HepG2 (cell line): ENCODE measurements around the gene MVK. TPM values are rescaled to one million over a fixed set of nuclear protein-coding genes. Genes with fewer than 3 reads are reported as not detected.

Experiments
- ERF ChIP-seq: IDR thresholded peaks from 2 replicates; pipeline ENCODE4 v1.6.1; 2018; ENCODE audit warnings: missing biosample characterization, missing genetic modification reagents
- FOSL2 ChIP-seq: sonication (generic); formaldehyde crosslinking; IDR thresholded peaks from 2 replicates; pipeline ENCODE4 v1.4.0; 2020; ENCODE audit warnings: missing genetic modification reagents
- HNF4A ChIP-seq: sonication (generic); formaldehyde crosslinking; IDR thresholded peaks from 2 replicates; pipeline ENCODE4 v1.4.0; 2020; ENCODE audit warnings: missing genetic modification reagents
- ISL2 ChIP-seq: sonication (generic); formaldehyde crosslinking; IDR thresholded peaks from 2 replicates; pipeline ENCODE4 v1.5.0; 2020; ENCODE audit warnings: missing genetic modification reagents
- REPIN1 ChIP-seq: sonication (generic); formaldehyde crosslinking; IDR thresholded peaks from 2 replicates; pipeline ENCODE4 v1.8.0; 2022; ENCODE audit warnings: missing genetic modification reagents, low read depth, mild to moderate bottlenecking, borderline replicate concordance
- YY1 ChIP-seq: IDR thresholded peaks from 2 replicates; pipeline ENCODE4 v1.6.1; 2011; ENCODE audit warnings: low read length, low read depth, moderate library complexity, mild to moderate bottlenecking; ENCODE audit not compliant: insufficient read depth, insufficient replicate concordance
- ZFP90 ChIP-seq: sonication (generic); formaldehyde crosslinking; IDR thresholded peaks from 2 replicates; pipeline ENCODE4 v1.8.0; 2022; ENCODE audit warnings: missing genetic modification reagents, mild to moderate bottlenecking, inconsistent platforms, borderline replicate concordance
- ZNF205 ChIP-seq: IDR thresholded peaks from 2 replicates; pipeline ENCODE4 v1.6.1; 2018; ENCODE audit warnings: missing biosample characterization, missing genetic modification reagents
- ZNF253 ChIP-seq: sonication (generic); formaldehyde crosslinking; IDR thresholded peaks from 2 replicates; pipeline ENCODE4 v1.8.0; 2022; ENCODE audit warnings: mild to moderate bottlenecking, missing genetic modification reagents, borderline replicate concordance
- ZNF552 ChIP-seq: sonication (generic); formaldehyde crosslinking; IDR thresholded peaks from 2 replicates; pipeline ENCODE4 v1.9.0; 2022; ENCODE audit warnings: missing genetic modification reagents, mild to moderate bottlenecking, borderline replicate concordance
- polyA plus RNA-seq, 8 experiments: library from polyadenylated mRNA; depleted of rRNA in 3 of 8; stranded (reverse) in 7 of 8; unstranded in 1 of 8; fragments of >200 nt; fragmentation: Illumina TruSeq in 4 of 8; extraction: Trizol in 4 of 8; gene quantifications; 2 replicates each; pipeline versions ENCODE4 v1.2.1 to v1.2.3, GENCODE V29; 2011 to 2016; ENCODE audit warnings: low read depth in 4 of 8, missing spikeins in 1 of 8, mixed read lengths in 1 of 8; ENCODE audit not compliant: insufficient read depth in 1 of 8
- total RNA-seq, 5 experiments: library from RNA; depleted of rRNA; stranded (reverse); fragments of >200 nt; fragmentation: Illumina TruSeq; extraction: Trizol; gene quantifications; 2 replicates each; pipeline ENCODE4 v1.2.3, GENCODE V29; 2016; ENCODE audit warnings: low read depth in 1 of 5
- TF ChIP-seq, protein P1 (sequence below): sonication (generic); formaldehyde crosslinking; IDR thresholded peaks from 2 replicates; pipeline ENCODE4 v1.5.0; 2020; ENCODE audit warnings: mild to moderate bottlenecking, missing genetic modification reagents, borderline replicate concordance
- TF ChIP-seq, protein P2 (sequence below), 2 experiments: sonication (generic) in 1 of 2; formaldehyde crosslinking in 1 of 2; IDR thresholded peaks; 2 replicates each; pipeline versions ENCODE4 v1.4.0 to v1.6.1; 2018 to 2020; ENCODE audit warnings: missing genetic modification reagents in 2 of 2, borderline replicate concordance in 1 of 2, low read depth in 1 of 2, mild to moderate bottlenecking in 1 of 2, missing biosample characterization in 1 of 2
- TF ChIP-seq, protein P3 (sequence below): sonication (generic); formaldehyde crosslinking; IDR thresholded peaks from 2 replicates; pipeline ENCODE4 v1.5.0; 2020; ENCODE audit warnings: mild to moderate bottlenecking, missing genetic modification reagents, borderline replicate concordance

MVK gene
- total and polyA plus RNA-seq, 2 of the 13 experiments (the other 11 are each of a cell fraction or from before 2014, with no cell fraction given) = 11.6 to 66.9 TPM

DNA sequence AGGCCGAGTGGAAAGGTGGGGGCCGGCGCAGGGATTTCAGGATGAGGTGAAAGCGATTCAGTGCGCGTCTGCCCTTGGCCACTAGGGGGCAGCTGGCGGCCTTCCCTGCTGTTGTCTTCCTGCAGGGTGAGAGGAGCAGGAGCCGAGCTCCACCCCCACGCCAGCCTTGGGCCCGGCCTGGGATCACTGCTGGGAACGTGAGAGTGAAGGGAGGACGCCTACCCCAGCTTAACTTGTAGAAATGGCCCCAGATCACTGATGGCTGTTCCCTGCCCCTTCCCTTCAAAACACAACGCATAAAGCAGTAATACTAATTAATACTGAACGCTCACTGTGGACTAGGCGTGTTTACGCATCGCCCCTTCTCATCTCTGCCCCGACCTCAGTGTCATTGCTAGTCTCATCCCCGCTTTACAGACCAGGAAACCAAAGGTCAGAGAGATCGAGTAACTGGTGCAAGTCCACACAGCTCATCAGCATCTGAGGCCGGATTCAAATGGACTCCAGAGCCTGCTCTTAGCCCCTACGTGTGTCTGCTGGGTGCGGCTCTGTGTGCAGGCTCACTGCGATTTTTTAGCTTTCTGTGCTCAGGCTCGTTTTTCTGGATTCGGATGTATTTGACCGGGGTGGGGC is 24.3 kb downstream of the MVK start (continued):
- TF ChIP-seq, protein P1, sequence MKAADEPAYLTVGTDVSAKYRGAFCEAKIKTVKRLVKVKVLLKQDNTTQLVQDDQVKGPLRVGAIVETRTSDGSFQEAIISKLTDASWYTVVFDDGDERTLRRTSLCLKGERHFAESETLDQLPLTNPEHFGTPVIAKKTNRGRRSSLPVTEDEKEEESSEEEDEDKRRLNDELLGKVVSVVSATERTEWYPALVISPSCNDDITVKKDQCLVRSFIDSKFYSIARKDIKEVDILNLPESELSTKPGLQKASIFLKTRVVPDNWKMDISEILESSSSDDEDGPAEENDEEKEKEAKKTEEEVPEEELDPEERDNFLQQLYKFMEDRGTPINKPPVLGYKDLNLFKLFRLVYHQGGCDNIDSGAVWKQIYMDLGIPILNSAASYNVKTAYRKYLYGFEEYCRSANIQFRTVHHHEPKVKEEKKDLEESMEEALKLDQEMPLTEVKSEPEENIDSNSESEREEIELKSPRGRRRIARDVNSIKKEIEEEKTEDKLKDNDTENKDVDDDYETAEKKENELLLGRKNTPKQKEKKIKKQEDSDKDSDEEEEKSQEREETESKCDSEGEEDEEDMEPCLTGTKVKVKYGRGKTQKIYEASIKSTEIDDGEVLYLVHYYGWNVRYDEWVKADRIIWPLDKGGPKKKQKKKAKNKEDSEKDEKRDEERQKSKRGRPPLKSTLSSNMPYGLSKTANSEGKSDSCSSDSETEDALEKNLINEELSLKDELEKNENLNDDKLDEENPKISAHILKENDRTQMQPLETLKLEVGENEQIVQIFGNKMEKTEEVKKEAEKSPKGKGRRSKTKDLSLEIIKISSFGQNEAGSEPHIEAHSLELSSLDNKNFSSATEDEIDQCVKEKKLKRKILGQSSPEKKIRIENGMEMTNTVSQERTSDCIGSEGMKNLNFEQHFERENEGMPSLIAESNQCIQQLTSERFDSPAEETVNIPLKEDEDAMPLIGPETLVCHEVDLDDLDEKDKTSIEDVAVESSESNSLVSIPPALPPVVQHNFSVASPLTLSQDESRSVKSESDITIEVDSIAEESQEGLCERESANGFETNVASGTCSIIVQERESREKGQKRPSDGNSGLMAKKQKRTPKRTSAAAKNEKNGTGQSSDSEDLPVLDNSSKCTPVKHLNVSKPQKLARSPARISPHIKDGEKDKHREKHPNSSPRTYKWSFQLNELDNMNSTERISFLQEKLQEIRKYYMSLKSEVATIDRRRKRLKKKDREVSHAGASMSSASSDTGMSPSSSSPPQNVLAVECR (CRISPR knock-in tag) = peak; percentile 50; the same call in 1 of the 2 replicates
- TF ChIP-seq YY1 = peak; percentile 45
- TF ChIP-seq, protein P2, sequence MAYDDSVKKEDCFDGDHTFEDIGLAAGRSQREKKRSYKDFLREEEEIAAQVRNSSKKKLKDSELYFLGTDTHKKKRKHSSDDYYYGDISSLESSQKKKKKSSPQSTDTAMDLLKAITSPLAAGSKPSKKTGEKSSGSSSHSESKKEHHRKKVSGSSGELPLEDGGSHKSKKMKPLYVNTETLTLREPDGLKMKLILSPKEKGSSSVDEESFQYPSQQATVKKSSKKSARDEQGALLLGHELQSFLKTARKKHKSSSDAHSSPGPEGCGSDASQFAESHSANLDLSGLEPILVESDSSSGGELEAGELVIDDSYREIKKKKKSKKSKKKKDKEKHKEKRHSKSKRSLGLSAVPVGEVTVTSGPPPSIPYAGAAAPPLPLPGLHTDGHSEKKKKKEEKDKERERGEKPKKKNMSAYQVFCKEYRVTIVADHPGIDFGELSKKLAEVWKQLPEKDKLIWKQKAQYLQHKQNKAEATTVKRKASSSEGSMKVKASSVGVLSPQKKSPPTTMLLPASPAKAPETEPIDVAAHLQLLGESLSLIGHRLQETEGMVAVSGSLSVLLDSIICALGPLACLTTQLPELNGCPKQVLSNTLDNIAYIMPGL (CRISPR knock-in tag; IDR thresholded peaks at IDR 0.05; ENCODE audit: borderline replicate concordance in 1 of 2, low read depth in 1 of 2) = peak; percentile 72 to 88; a peak in 3 of 4 replicates
- peak; percentile 34; the same call in 1 of the 2 replicates for TF ChIP-seq FOSL2 (CRISPR knock-in tag)
- TF ChIP-seq ZNF205 (CRISPR knock-in tag) = peak; percentile 95; the same call in 1 of the 2 replicates
- peak; percentile 61; the same call in 1 of the 2 replicates for TF ChIP-seq REPIN1 (CRISPR knock-in tag)
- TF ChIP-seq ZFP90 = no peak
- TF ChIP-seq, protein P3, sequence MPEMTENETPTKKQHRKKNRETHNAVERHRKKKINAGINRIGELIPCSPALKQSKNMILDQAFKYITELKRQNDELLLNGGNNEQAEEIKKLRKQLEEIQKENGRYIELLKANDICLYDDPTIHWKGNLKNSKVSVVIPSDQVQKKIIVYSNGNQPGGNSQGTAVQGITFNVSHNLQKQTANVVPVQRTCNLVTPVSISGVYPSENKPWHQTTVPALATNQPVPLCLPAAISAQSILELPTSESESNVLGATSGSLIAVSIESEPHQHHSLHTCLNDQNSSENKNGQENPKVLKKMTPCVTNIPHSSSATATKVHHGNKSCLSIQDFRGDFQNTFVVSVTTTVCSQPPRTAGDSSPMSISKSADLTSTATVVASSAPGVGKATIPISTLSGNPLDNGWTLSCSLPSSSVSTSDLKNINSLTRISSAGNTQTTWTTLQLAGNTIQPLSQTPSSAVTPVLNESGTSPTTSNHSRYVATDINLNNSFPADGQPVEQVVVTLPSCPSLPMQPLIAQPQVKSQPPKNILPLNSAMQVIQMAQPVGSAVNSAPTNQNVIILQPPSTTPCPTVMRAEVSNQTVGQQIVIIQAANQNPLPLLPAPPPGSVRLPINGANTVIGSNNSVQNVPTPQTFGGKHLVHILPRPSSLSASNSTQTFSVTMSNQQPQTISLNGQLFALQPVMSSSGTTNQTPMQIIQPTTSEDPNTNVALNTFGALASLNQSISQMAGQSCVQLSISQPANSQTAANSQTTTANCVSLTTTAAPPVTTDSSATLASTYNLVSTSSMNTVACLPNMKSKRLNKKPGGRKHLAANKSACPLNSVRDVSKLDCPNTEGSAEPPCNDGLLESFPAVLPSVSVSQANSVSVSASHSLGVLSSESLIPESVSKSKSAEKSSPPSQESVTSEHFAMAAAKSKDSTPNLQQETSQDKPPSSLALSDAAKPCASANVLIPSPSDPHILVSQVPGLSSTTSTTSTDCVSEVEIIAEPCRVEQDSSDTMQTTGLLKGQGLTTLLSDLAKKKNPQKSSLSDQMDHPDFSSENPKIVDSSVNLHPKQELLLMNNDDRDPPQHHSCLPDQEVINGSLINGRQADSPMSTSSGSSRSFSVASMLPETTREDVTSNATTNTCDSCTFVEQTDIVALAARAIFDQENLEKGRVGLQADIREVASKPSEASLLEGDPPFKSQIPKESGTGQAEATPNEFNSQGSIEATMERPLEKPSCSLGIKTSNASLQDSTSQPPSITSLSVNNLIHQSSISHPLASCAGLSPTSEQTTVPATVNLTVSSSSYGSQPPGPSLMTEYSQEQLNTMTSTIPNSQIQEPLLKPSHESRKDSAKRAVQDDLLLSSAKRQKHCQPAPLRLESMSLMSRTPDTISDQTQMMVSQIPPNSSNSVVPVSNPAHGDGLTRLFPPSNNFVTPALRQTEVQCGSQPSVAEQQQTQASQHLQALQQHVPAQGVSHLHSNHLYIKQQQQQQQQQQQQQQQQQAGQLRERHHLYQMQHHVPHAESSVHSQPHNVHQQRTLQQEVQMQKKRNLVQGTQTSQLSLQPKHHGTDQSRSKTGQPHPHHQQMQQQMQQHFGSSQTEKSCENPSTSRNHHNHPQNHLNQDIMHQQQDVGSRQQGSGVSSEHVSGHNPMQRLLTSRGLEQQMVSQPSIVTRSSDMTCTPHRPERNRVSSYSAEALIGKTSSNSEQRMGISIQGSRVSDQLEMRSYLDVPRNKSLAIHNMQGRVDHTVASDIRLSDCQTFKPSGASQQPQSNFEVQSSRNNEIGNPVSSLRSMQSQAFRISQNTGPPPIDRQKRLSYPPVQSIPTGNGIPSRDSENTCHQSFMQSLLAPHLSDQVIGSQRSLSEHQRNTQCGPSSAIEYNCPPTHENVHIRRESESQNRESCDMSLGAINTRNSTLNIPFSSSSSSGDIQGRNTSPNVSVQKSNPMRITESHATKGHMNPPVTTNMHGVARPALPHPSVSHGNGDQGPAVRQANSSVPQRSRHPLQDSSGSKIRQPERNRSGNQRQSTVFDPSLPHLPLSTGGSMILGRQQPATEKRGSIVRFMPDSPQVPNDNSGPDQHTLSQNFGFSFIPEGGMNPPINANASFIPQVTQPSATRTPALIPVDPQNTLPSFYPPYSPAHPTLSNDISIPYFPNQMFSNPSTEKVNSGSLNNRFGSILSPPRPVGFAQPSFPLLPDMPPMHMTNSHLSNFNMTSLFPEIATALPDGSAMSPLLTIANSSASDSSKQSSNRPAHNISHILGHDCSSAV (CRISPR knock-in tag) = 0 out of 2 replicates have a peak, but pooled peaks have one; percentile 13
- peak; percentile 76; the same call in 1 of the 2 replicates for TF ChIP-seq ZNF253 (CRISPR knock-in tag)
- peak; percentile 15 for TF ChIP-seq ISL2 (CRISPR knock-in tag)
- peak; percentile 74 for TF ChIP-seq ERF
- TF ChIP-seq HNF4A (CRISPR knock-in tag) = peak; percentile 65
- no peak for TF ChIP-seq ZNF552 (CRISPR knock-in tag)
